ENCODE results near the gene PCDH19. TPM values are rescaled to one million over a fixed set of nuclear protein-coding genes. Genes with fewer than 3 reads are reported as not detected.

PCDH19 gene
- total RNA-seq, 1 donor from 2014 or later: 1.7 TPM

- no peak for TF ChIP-seq CTCF (IDR thresholded peaks at IDR 0.05)
- H3K36me3 Mint-ChIP-seq (ENCODE audit: unreplicated experiment): no peaks in the 10 kb centered on the region
- H3K27ac Mint-ChIP-seq (ENCODE audit: unreplicated experiment): no peak overlapping the region
- no peaks in the 10 kb centered on the region for H3K9me3 Mint-ChIP-seq (ENCODE audit: unreplicated experiment)
- no peak for DNase-seq (ENCODE audit: extremely low spot score, unreplicated experiment)
- no peaks in the 10 kb centered on the region for H3K4me1 Mint-ChIP-seq (ENCODE audit: unreplicated experiment)
- no peaks in the 10 kb centered on the region for H3K27me3 Mint-ChIP-seq (ENCODE audit: unreplicated experiment)
- H3K4me3 Mint-ChIP-seq (ENCODE audit: unreplicated experiment): no peak overlapping the region
Observed at GRCh38 chrX:100355680-100356079, 54.4 kb downstream of the PCDH19 start.

- Mint-ChIP-seq H3K27me3 (ENCODE audit: unreplicated experiment) (no peaks in the 10 kb centered on the region), H3K9me3 (ENCODE audit: unreplicated experiment) (no peaks in the 10 kb centered on the region), H3K36me3 (ENCODE audit: unreplicated experiment) (no peaks in the 10 kb centered on the region), H3K4me3 (ENCODE audit: unreplicated experiment) (no peak overlapping the region), H3K4me1 (ENCODE audit: unreplicated experiment) (no peaks in the 10 kb centered on the region), H3K27ac (ENCODE audit: unreplicated experiment) (no peak overlapping the region)
- DNase-seq (ENCODE audit: extremely low spot score, unreplicated experiment): no peak
- no peak for TF ChIP-seq CTCF (IDR thresholded peaks at IDR 0.05)
Observed at GRCh38 chrX:100353326-100353725, 56.7 kb downstream of the PCDH19 start.

- Mint-ChIP-seq H3K9me3 (ENCODE audit: unreplicated experiment) (no peaks in the 10 kb centered on the region), H3K4me1 (ENCODE audit: unreplicated experiment) (no peaks in the 10 kb centered on the region), H3K27ac (ENCODE audit: unreplicated experiment) (no peak overlapping the region), H3K36me3 (ENCODE audit: unreplicated experiment) (no peaks in the 10 kb centered on the region), H3K4me3 (ENCODE audit: unreplicated experiment) (no peak overlapping the region), H3K27me3 (ENCODE audit: unreplicated experiment) (no peaks in the 10 kb centered on the region)
- no peak for TF ChIP-seq CTCF (IDR thresholded peaks at IDR 0.05)
- no peak for DNase-seq (ENCODE audit: extremely low spot score, unreplicated experiment)
Observed at GRCh38 chrX:100350704-100351489, 59.2 kb downstream of the PCDH19 start.

- no peak for TF ChIP-seq CTCF (IDR thresholded peaks at IDR 0.05)
- Mint-ChIP-seq H3K4me3 (ENCODE audit: unreplicated experiment) (no peak overlapping the region), H3K4me1 (ENCODE audit: unreplicated experiment) (no peaks in the 10 kb centered on the region), H3K27me3 (ENCODE audit: unreplicated experiment) (no peaks in the 10 kb centered on the region), H3K36me3 (ENCODE audit: unreplicated experiment) (no peaks in the 10 kb centered on the region), H3K27ac (ENCODE audit: unreplicated experiment) (no peak overlapping the region), H3K9me3 (ENCODE audit: unreplicated experiment) (no peaks in the 10 kb centered on the region)
- DNase-seq (ENCODE audit: extremely low spot score, unreplicated experiment): no peak
Observed at GRCh38 chrX:100349391-100349790, 60.7 kb downstream of the PCDH19 start.

- H3K27me3 Mint-ChIP-seq (ENCODE audit: unreplicated experiment): no peaks in the 10 kb centered on the region
- no peak overlapping the region for H3K27ac Mint-ChIP-seq (ENCODE audit: unreplicated experiment)
- no peak for DNase-seq (ENCODE audit: extremely low spot score, unreplicated experiment)
- TF ChIP-seq CTCF (IDR thresholded peaks at IDR 0.05): no peak
- peaks cover 3% of the 10 kb centered on the region for H3K9me3 Mint-ChIP-seq (ENCODE audit: unreplicated experiment)
- no peaks in the 10 kb centered on the region for H3K4me1 Mint-ChIP-seq (ENCODE audit: unreplicated experiment)
- H3K4me3 Mint-ChIP-seq (ENCODE audit: unreplicated experiment): no peak overlapping the region
- no peaks in the 10 kb centered on the region for H3K36me3 Mint-ChIP-seq (ENCODE audit: unreplicated experiment)
Observed at GRCh38 chrX:100341142-100341510, 68.9 kb downstream of the PCDH19 start.
